Uterus (tissue), 2 donors: ENCODE data around the gene AQP6.

ENCODE experiments used
- POLR2A ChIP-seq, 2 donors: fragments of 450-650 bp; IDR thresholded peaks; one replicate each; pipeline ENCODE4 v1.6.1; 2016; ENCODE audit warnings: antibody characterized with exemption in 2 of 2, mild to moderate bottlenecking in 1 of 2, moderate library complexity in 1 of 2
- TF ChIP-seq, protein P1 (sequence below), 4 experiments: fragments of 200-600 bp in 2 of 4; fragments of 450-650 bp in 2 of 4; sonication (generic) in 2 of 4; IDR thresholded peaks; one replicate each; pipeline ENCODE4 v1.5.1; 2016 to 2019; ENCODE audit warnings: antibody characterized with exemption in 4 of 4, mild to moderate bottlenecking in 2 of 4, moderate library complexity in 1 of 4

DNA sequence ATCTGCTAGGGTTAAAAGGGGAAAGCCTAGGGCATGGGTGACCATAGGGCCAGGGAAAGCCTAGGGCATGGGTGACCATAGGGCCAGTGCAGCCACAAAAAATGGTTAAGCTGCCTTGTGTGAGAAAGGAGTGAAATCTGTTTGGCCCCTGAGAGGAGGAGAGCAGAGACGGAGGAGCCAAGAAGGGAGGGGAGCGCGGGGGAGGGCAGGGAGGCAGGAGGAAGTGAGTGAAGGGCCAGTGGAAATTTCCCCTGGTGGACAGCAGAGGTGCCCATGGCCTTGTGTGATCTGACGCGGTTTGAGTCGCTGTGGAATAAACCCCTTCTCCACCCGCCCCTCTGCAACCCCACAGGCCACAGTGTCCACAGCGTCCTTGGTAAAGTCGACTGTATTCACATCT, 618 bp upstream of the AQP6 start:
- TF ChIP-seq, protein P1, sequence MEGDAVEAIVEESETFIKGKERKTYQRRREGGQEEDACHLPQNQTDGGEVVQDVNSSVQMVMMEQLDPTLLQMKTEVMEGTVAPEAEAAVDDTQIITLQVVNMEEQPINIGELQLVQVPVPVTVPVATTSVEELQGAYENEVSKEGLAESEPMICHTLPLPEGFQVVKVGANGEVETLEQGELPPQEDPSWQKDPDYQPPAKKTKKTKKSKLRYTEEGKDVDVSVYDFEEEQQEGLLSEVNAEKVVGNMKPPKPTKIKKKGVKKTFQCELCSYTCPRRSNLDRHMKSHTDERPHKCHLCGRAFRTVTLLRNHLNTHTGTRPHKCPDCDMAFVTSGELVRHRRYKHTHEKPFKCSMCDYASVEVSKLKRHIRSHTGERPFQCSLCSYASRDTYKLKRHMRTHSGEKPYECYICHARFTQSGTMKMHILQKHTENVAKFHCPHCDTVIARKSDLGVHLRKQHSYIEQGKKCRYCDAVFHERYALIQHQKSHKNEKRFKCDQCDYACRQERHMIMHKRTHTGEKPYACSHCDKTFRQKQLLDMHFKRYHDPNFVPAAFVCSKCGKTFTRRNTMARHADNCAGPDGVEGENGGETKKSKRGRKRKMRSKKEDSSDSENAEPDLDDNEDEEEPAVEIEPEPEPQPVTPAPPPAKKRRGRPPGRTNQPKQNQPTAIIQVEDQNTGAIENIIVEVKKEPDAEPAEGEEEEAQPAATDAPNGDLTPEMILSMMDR (IDR thresholded peaks at IDR 0.05), result no peak
- no peak for TF ChIP-seq POLR2A (IDR thresholded peaks at IDR 0.05)
